ENCODE measurements around the gene SCAMP4. TPM values are rescaled to one million over a fixed set of nuclear protein-coding genes. Genes with fewer than 3 reads are reported as not detected.

SCAMP4 gene
- total and polyA plus RNA-seq, 9 of the 15 experiments (the other 6 are each of a cell fraction or from before 2014, with no cell fraction given), result 0.81 to 45.9 (median 12.8) TPM

DNA sequence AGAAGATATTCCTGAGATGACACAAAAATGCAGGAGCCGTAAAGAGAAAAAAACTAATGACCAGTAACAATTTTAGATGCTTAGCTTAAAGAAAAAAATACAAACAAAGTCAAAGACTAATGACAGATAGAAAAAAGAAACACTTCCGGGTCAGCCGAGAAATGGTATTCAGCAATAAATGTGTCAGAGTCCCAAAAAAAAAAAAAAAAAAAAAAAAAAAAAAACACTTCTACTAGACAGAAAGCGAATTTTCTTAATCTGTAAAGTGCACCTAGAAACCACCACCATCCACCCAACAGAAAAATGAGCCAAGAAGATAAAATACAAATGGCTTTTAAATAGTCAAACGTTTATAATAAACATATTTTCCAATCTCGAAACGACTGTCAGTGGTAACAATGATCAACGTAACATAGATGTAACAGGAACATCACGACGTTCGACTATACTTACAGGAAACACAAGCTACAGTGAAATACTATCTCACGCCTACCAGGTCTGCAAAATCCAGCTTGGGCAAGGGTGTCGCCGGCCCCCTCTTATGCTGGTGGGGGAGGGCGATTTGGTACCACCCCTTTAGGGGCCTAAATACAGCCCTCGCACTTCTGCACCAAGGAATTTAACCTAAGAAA lies 30.5 kb upstream of the SCAMP4 start (continued):
- TF ChIP-seq, protein P1, sequence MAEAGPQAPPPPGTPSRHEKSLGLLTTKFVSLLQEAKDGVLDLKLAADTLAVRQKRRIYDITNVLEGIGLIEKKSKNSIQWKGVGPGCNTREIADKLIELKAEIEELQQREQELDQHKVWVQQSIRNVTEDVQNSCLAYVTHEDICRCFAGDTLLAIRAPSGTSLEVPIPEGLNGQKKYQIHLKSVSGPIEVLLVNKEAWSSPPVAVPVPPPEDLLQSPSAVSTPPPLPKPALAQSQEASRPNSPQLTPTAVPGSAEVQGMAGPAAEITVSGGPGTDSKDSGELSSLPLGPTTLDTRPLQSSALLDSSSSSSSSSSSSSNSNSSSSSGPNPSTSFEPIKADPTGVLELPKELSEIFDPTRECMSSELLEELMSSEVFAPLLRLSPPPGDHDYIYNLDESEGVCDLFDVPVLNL (CRISPR knock-in tag; IDR thresholded peaks at IDR 0.05; ENCODE audit: low read depth), result no peak
- TF ChIP-seq SMAD2 (IDR thresholded peaks at IDR 0.05; ENCODE audit: low read depth, low read length) (no peak), HIVEP1 (CRISPR knock-in tag; IDR thresholded peaks at IDR 0.05) (no peak), ZNF121 (CRISPR knock-in tag; conservative IDR thresholded peaks at IDR 0.05) (no peak), ZNF512 (tag; IDR thresholded peaks at IDR 0.05) (peak; percentile 61; the same call in 1 of the 2 replicates), MEIS2 (IDR thresholded peaks at IDR 0.05; ENCODE audit: partially characterized antibody) (peak; percentile 15), RHOXF2B (CRISPR knock-in tag; conservative IDR thresholded peaks at IDR 0.05) (no peak), CBFB (CRISPR knock-in tag; IDR thresholded peaks at IDR 0.05) (no peak), RBBP5 (IDR thresholded peaks at IDR 0.05; ENCODE audit: borderline replicate concordance, insufficient read depth, low read length, poor library complexity, severe bottlenecking) (no peak), TAL1 (IDR thresholded peaks at IDR 0.05) (no peak), CREB1 (IDR thresholded peaks at IDR 0.05) (no peak), CREB1 (CRISPR knock-in tag; IDR thresholded peaks at IDR 0.05) (no peak), POLR2H (tag; IDR thresholded peaks at IDR 0.05; ENCODE audit: low read depth) (peak; percentile 65), BCOR (IDR thresholded peaks at IDR 0.05) (no peak)
- TF ChIP-seq, protein P2, sequence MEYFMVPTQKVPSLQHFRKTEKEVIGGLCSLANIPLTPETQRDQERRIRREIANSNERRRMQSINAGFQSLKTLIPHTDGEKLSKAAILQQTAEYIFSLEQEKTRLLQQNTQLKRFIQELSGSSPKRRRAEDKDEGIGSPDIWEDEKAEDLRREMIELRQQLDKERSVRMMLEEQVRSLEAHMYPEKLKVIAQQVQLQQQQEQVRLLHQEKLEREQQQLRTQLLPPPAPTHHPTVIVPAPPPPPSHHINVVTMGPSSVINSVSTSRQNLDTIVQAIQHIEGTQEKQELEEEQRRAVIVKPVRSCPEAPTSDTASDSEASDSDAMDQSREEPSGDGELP (CRISPR knock-in tag; IDR thresholded peaks at IDR 0.05; ENCODE audit: borderline replicate concordance), result no peak
- TF ChIP-seq, protein P3, sequence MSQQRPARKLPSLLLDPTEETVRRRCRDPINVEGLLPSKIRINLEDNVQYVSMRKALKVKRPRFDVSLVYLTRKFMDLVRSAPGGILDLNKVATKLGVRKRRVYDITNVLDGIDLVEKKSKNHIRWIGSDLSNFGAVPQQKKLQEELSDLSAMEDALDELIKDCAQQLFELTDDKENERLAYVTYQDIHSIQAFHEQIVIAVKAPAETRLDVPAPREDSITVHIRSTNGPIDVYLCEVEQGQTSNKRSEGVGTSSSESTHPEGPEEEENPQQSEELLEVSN (IDR thresholded peaks at IDR 0.05; ENCODE audit: borderline replicate concordance in 1 of 2, extremely low read depth in 1 of 2, insufficient read depth in 1 of 2, insufficient read length in 1 of 2, low read depth in 1 of 2, low read length in 1 of 2, poor library complexity in 1 of 2, severe bottlenecking in 1 of 2), result no peak
- TF ChIP-seq, protein P4, sequence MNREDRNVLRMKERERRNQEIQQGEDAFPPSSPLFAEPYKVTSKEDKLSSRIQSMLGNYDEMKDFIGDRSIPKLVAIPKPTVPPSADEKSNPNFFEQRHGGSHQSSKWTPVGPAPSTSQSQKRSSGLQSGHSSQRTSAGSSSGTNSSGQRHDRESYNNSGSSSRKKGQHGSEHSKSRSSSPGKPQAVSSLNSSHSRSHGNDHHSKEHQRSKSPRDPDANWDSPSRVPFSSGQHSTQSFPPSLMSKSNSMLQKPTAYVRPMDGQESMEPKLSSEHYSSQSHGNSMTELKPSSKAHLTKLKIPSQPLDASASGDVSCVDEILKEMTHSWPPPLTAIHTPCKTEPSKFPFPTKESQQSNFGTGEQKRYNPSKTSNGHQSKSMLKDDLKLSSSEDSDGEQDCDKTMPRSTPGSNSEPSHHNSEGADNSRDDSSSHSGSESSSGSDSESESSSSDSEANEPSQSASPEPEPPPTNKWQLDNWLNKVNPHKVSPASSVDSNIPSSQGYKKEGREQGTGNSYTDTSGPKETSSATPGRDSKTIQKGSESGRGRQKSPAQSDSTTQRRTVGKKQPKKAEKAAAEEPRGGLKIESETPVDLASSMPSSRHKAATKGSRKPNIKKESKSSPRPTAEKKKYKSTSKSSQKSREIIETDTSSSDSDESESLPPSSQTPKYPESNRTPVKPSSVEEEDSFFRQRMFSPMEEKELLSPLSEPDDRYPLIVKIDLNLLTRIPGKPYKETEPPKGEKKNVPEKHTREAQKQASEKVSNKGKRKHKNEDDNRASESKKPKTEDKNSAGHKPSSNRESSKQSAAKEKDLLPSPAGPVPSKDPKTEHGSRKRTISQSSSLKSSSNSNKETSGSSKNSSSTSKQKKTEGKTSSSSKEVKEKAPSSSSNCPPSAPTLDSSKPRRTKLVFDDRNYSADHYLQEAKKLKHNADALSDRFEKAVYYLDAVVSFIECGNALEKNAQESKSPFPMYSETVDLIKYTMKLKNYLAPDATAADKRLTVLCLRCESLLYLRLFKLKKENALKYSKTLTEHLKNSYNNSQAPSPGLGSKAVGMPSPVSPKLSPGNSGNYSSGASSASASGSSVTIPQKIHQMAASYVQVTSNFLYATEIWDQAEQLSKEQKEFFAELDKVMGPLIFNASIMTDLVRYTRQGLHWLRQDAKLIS (CRISPR knock-in tag; IDR thresholded peaks at IDR 0.05), result 0 out of 2 replicates have a peak, but pooled peaks have one; percentile 49

Data from K562 (cell line).